Large intestine (tissue), 3 donors: ENCODE data around the gene PHLPP1. TPM values are rescaled to one million over a fixed set of nuclear protein-coding genes. Genes with fewer than 3 reads are reported as not detected.

Experiments
- DNase-seq, 2 donors: peaks; one replicate each; pipeline versions ENCODE4 v3.0.0 to v3.0.0-alpha.2; 2013
- H3K27ac ChIP-seq: one replicate; pipeline ENCODE4 v1.5.1; 2013; ENCODE audit warnings: low read length
- H3K27me3 ChIP-seq: 2 replicates; pipeline ENCODE4 v1.6.1; 2013; ENCODE audit warnings: low read length; ENCODE audit not compliant: control insufficient read depth, insufficient read depth
- H3K36me3 ChIP-seq: 2 replicates; pipeline ENCODE4 v1.6.1; 2013; ENCODE audit warnings: low read length; ENCODE audit not compliant: control insufficient read depth, insufficient read depth
- H3K4me1 ChIP-seq: one replicate; pipeline ENCODE4 v1.6.1; 2013; ENCODE audit warnings: low read length; ENCODE audit not compliant: control insufficient read depth, insufficient read depth
- H3K4me3 ChIP-seq: one replicate; pipeline ENCODE4 v1.5.1; 2013; ENCODE audit warnings: low read length
- H3K9me3 ChIP-seq: one replicate; pipeline ENCODE4 v1.6.1; 2013; ENCODE audit warnings: mild to moderate bottlenecking, low read depth, low read length, moderate library complexity; ENCODE audit not compliant: control insufficient read depth
- WGBS: methylation state at CpG from one replicate; pipeline ENCODE4 v1.1.5; 2013; ENCODE audit warnings: low lambda C conversion rate; ENCODE audit not compliant: insufficient coverage; 5-methylcytosine and 5-hydroxymethylcytosine counted together
- polyA plus RNA-seq: library from polyadenylated mRNA; unstranded; fragments of 120-200 nt; gene quantifications from one replicate; pipeline ENCODE4 v1.2.1, GENCODE V29; 2013

The PHLPP1 gene
- polyA plus RNA-seq, 1 donor = 12.1 TPM

DNA sequence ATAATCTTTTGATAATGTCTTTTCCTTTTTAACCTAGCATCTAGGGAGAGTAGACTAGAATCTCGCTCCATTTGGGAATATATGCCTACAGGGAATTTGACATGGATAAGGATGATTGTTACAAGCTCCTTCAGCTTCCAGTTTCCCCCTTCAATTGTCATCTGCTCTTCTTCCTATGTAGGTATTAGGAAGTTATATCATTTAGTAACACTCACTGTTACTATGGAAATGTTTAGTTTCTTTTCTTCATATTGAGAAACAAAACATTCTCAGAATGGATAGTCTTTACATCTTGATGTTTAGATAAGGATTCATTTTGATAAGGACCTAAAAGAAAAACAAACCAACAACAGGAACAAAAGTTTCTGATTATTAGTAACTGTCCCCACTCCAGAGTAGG, 127.6 kb downstream of the PHLPP1 start:
- no peak for DNase-seq
- H3K4me1 ChIP-seq = no peaks in the 10 kb centered on the region
- no peaks in the 10 kb centered on the region for H3K36me3 ChIP-seq
- no peaks in the 10 kb centered on the region for H3K9me3 ChIP-seq
- H3K27ac ChIP-seq = no peak overlapping the region
- WGBS = no CpG with 5 or more reads among the region's 1 CpG
- H3K27me3 ChIP-seq = no peaks in the 10 kb centered on the region
- no peak overlapping the region for H3K4me3 ChIP-seq

DNA sequence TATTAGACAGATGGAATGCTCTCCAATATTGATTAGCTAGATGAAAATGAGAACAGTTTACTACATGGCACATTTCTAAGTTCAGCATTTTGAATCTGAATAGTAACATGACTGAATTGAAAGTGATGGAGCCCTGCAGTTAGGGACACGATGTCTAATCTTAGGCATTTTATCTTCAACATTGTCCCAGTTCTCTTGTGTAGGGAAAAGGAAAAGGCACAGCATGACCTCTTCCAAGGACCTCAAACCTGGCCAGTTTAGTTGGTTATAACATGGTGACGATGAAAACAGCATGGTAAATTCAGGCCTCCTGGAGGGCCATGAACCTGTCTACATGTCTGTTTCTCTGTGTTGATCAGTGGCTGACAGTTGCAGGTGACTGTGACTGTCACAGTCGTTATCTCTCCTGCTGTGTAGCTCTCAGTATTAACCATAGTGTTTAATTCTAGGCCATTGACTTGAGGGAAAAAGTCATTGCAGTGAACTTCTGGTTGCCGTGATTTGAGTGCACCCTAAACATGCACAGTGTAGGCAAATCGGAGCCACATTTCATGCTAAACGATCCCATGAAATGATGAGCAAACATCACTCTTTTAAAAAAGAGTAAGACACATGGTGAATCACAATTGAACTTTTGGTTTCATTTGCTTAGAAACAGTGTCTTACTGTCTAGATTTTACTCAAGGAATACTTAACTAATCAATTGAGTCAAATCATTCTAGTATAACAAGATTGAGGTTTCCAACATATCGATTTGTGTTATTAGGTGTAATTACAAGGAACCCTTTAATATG, 129.7 kb downstream of the PHLPP1 start:
- DNase-seq = no peak

DNA sequence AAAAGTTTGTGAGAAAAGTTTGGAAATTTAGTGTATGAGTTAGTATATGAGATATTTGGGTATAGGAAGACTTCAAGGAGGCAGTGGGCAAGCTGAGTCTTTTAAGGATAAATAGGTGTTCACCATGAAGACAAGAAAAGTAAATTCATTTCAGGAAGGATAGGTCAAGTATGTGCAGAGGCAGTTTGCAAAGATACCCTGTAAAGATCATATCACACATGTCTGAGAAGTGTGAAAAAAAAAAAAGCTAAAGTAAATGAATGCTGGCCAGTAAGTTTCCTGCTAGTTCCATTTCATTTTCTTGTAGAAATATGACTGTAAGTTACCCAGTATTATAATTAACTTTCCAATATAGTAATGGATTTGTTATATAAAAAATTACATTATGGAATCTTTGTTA, 131.0 kb downstream of the PHLPP1 start:
- Histone ChIP-seq H3K27ac (no peak overlapping the region), H3K36me3 (no peaks in the 10 kb centered on the region), H3K4me3 (no peak overlapping the region), H3K27me3 (no peaks in the 10 kb centered on the region), H3K4me1 (no peaks in the 10 kb centered on the region), H3K9me3 (no peaks in the 10 kb centered on the region)
- DNase-seq = no peak

More for the DNA sequence above, 129.7 kb downstream of the PHLPP1 start:
- Histone ChIP-seq H3K9me3 (no peaks in the 10 kb centered on the region), H3K27me3 (no peaks in the 10 kb centered on the region), H3K4me1 (no peaks in the 10 kb centered on the region), H3K36me3 (no peaks in the 10 kb centered on the region), H3K27ac (no peak overlapping the region), H3K4me3 (no peak overlapping the region)
- 100% methylated on average over 1 of the region's 7 CpGs for WGBS

DNA sequence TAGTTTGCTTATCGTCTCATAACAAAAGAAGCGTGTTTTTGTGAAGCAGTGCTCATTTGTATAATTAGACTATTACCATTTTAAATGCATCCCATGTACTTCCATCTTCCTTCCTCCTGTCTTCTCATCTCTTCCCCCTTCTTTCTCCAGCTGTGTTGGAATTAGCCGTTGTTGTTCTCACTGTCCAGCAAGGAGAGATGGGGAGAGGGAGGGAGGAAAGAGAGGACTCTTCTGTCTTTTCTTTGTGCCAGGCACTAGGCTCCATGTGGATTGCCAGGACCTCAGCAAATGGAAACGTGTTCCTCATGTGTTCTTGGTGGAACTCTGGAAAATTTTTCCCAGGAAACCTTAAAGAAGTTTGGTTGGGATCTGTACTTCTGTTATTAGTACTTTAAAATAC, 131.7 kb downstream of the PHLPP1 start:
- Histone ChIP-seq H3K4me1 (no peaks in the 10 kb centered on the region), H3K4me3 (no peak overlapping the region), H3K9me3 (no peaks in the 10 kb centered on the region), H3K36me3 (no peaks in the 10 kb centered on the region), H3K27me3 (no peaks in the 10 kb centered on the region), H3K27ac (no peak overlapping the region)
- no peak for DNase-seq
- WGBS = 100% methylated on average over 2 of the region's 4 CpGs

DNA sequence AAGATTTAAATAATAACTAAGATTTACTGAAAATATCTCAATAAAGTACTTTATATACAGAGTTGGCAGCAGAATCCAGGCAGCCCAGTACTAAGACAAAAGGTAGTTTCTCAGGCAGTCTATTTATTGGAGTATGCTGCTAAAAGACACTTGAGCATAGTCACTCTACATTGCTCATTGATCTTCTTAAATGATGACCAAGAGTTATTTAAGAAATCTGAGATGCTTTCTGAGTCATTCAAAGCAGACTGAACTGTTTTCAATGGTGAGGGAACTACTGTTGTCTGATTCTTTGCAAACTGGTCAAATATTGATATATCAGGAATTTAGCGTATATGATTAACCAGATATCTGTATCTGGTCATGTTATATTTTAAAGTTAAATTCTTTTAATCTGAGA, 133.6 kb downstream of the PHLPP1 start:
- Histone ChIP-seq H3K27ac (no peak overlapping the region), H3K4me1 (no peaks in the 10 kb centered on the region), H3K36me3 (no peaks in the 10 kb centered on the region), H3K4me3 (no peak overlapping the region), H3K9me3 (no peaks in the 10 kb centered on the region), H3K27me3 (no peaks in the 10 kb centered on the region)
- no peak for DNase-seq
- WGBS = no CpG with 5 or more reads among the region's 1 CpG

DNA sequence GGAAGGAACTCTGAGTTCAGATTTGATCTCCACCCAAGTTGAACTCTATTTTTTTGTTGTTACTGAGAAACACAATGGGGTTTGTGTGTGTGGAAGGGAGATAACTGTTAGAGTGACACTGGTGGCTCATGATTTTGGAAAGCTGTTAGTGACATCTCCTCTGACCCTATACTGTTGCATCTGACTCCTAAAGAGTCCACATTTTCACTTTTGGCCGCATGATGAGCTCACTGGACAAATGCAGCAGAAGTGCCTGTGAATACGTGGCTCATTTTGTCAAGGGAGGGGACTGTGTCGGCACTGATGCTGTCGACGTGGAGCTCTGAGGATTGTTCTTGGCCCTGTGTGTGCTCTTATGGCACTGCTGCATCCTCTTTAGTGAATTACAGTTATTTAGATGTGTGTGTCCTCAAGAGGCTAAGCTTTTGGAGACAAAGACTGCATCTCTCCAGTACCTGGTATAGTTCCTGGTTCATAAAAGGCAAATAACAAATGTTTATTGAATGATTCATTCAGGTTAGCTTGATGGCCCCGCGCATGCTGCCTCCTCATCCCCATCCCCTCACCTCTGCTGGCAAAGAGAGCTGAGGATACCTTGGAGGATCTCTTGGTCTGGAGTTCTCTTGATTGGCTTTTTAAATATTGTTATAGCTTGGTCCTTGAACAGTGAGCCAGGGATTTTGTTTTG, 135.4 kb downstream of the PHLPP1 start:
- H3K9me3 ChIP-seq = no peaks in the 10 kb centered on the region
- H3K4me3 ChIP-seq = no peak overlapping the region
- DNase-seq = no peak
- no peaks in the 10 kb centered on the region for H3K27me3 ChIP-seq
- WGBS = 100% methylated on average over 2 of the region's 7 CpGs
- H3K27ac ChIP-seq = no peak overlapping the region
- H3K36me3 ChIP-seq = no peaks in the 10 kb centered on the region
- H3K4me1 ChIP-seq = no peaks in the 10 kb centered on the region

DNA sequence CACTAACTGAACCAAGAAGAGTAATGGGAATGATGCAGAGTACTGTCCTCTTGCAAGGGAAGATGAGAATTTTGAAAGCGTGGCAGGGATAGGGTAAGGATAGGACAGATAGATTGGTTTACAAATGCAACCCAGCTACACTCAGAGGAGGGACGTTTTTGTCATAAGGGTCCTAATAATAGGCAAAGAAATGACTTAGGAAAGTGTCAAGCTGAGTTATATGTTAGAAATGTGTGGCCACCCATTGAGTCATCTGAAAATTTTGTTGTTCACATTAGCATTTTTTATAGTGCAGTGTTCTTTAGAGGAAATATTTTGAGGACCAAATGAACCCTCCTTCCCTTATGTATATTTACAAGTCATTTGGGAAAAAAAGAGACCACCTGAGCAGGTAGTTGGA, 137.5 kb downstream of the PHLPP1 start:
- Histone ChIP-seq H3K36me3 (no peaks in the 10 kb centered on the region), H3K27me3 (no peaks in the 10 kb centered on the region), H3K4me1 (no peaks in the 10 kb centered on the region), H3K27ac (no peak overlapping the region), H3K9me3 (no peaks in the 10 kb centered on the region), H3K4me3 (no peak overlapping the region)
- no peak for DNase-seq
- WGBS = no CpG with 5 or more reads among the region's 2 CpGs

DNA sequence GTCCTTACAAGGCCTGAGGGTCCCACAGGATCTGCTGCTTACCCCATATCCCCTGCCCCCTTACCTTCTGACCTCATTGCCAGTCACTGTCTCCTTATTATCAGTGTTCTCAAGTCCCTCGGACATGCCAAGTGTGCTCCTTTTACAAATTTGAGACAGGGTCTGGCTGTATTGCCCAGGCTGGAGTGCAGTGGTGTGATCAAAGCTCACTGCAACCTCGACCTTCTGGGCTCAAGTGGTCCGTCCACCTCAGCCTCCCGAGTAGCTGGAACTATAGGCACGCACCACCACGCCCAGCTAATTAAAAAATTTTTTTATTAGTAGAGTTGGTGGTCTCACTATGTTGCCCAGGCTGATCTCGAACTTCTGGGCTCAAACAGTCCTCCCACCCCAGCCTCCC, 141.0 kb downstream of the PHLPP1 start:
- H3K4me1 ChIP-seq = no peaks in the 10 kb centered on the region
- no peak overlapping the region for H3K27ac ChIP-seq
- H3K9me3 ChIP-seq = no peaks in the 10 kb centered on the region
- no CpG with 5 or more reads among the region's 7 CpGs for WGBS
- peaks cover 2% of the 10 kb centered on the region for H3K36me3 ChIP-seq
- no peaks in the 10 kb centered on the region for H3K27me3 ChIP-seq
- H3K4me3 ChIP-seq = no peak overlapping the region
- DNase-seq = no peak

DNA sequence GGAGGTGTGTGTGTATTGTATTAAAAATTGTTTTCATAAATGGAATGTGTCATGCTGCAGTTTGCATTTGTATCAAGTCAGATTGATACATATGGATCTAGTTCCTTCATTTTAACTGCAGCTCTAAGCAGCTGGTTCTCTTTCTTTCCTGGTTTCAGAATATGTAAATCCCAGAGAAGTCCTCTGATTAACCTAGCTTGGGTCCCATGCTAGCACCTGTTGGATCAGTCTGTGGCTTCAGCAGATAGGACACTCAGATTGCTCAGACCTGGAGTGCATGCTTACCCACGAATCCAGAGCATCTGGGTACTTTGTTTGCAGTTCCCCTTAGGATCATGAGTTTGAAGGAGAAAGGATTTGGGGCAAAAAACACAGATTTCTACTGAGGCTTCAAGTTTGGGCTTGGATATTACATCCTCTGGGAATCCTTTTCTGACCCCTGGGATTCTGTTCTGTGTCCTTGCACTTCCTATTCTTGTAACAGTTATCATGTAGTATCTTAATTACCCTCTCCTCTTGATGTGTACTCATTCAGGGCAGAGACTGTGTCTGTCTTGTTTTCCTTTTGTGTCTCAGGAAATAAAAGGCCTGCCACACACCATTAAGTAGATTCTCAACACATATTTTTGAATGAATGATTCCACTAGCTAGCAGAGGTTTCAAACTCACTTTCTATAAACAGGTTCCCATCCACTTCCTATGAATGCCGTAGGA, 142.1 kb downstream of the PHLPP1 start:
- no peak for DNase-seq
- Histone ChIP-seq H3K9me3 (no peaks in the 10 kb centered on the region), H3K27ac (no peak overlapping the region), H3K36me3 (peaks cover 2% of the 10 kb centered on the region), H3K4me3 (no peak overlapping the region), H3K27me3 (no peaks in the 10 kb centered on the region), H3K4me1 (no peaks in the 10 kb centered on the region)
- 80% methylated on average over 1 of the region's 2 CpGs for WGBS

GRCh38 chr18:62860062-62860461, 144.7 kb downstream of the PHLPP1 start:
- DNase-seq = no peak
- H3K4me1 ChIP-seq = no peaks in the 10 kb centered on the region
- H3K9me3 ChIP-seq = no peaks in the 10 kb centered on the region
- H3K36me3 ChIP-seq = peaks cover 2% of the 10 kb centered on the region
- no CpG with 5 or more reads among the region's 4 CpGs for WGBS
- no peak overlapping the region for H3K27ac ChIP-seq
- H3K4me3 ChIP-seq = no peak overlapping the region
- H3K27me3 ChIP-seq = no peaks in the 10 kb centered on the region
